NCI-H446 treated with DMSO at 0.1 percent for 48 hours (cell line): ENCODE data around the gene ZNF827.

Experiments
- DNase-seq: peaks from one replicate; lab custom pipeline; 2025; lab: John Stamatoyannopoulos, UW

Gene ZNF827

GRCh38 chr4:145719752-145720624, 218.6 kb downstream of the ZNF827 start:
- no peak for DNase-seq

GRCh38 chr4:145716661-145717200, 221.9 kb downstream of the ZNF827 start:
- no peak for DNase-seq

GRCh38 chr4:145716200-145716599, 222.4 kb downstream of the ZNF827 start:
- DNase-seq, result no peak

- DNase-seq, result no peak
Measured at GRCh38 chr4:145709843-145710242, 228.8 kb downstream of the ZNF827 start.

GRCh38 chr4:145709336-145709735, 229.3 kb downstream of the ZNF827 start:
- DNase-seq, result peak; percentile 5
